Stimulated activated CD8-positive, alpha-beta memory T cell treated with anti-CD3 and anti-CD28 coated beads, Interleukin-4, amount 100 ng/mL, for 1 hour (primary cell): ENCODE measurements around the gene SUFU.
"Not testable (repeated sequence)": the region's sequence is repeated elsewhere in the genome, so short reads cannot be mapped to it uniquely, and the experiment has no call there.

Source experiments
- DNase-seq, 2 donors: peaks; one replicate each; pipeline ENCODE4 v3.0.0-alpha.2; 2020; ENCODE audit warnings: low read depth in 2 of 2, low spot score in 1 of 2

Gene SUFU

DNA sequence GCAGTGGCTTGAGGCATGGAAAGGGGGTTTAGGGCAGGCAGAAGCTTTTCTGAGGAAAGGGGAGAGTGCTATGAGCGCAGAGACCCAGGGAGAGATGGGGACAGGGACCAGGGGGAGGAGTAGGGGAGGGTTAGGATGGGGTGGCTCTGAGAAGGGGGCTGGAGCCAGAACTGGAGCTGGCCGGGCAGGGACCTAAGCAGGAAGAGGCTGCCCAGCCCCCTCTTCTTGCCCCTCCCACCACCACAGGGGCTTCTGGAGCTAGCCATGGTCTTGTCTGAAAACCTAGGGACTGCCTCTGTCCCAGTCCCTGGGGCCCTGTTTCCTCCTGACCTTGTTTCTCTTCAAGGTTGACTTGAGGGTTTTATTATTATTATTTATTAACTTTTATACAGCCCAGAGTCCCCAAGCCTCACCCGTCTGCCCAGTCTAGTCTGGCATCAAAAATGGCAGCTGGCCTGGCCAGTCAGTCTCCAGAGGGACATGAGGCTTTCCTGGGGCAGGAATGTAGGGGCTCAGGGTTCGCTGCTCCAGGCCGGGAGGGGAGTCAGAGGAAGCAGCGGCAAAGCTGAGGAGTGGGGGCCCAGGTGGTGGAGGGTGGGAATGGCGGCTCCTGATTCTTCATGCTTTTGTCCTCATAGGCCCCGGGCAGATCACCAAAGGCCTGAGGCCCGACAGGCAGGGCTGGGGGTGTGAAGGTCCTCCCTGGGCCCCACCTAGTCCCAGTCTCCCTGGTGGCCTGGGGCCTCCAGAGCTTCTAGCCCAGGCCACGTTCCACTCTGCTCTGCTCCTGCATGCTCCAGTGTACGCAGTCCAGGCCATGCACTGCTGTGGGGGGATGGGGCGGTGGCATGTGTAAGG lies 146.3 kb downstream of the SUFU start:
- no peak for DNase-seq

DNA sequence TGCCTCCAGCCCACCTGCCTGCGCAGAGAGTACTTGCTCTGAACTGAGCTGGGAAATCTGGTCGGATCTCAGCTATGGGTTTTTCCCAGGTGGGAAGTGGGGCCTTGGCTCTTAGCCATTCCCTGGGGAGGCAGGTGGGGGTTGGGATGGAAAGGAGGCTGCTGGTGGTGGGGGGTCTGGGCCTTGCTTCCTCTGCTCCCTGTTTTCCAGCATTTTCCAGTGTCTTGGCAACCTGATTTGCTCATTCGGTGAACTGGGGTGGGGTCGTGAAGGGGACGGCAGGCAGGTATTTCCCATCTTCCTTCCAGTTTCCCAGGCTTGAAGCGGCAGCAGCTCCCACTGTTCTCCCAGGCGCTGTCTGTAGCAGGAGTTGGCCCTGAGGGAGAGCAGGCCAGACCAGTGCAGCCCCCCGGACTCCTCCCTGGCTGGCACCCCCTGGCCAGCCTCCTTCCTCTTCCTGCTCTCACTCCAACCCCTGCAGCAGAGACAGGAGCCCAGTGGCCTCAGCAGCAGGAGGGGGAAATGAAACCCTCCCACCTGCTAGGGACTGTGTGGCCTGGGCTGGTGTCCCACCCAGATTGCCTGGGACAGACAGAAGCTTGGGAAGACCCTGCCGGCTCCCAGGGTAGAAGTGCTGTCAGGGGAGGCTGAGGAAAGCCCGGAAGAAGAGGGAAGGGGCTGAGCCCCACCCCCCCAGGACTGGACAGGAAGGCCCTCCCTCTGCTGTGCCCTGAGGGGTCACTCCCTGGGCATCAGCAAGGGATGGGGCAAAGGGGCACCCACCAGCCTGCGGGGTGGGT lies 147.1 kb downstream of the SUFU start:
- no peak for DNase-seq

DNA sequence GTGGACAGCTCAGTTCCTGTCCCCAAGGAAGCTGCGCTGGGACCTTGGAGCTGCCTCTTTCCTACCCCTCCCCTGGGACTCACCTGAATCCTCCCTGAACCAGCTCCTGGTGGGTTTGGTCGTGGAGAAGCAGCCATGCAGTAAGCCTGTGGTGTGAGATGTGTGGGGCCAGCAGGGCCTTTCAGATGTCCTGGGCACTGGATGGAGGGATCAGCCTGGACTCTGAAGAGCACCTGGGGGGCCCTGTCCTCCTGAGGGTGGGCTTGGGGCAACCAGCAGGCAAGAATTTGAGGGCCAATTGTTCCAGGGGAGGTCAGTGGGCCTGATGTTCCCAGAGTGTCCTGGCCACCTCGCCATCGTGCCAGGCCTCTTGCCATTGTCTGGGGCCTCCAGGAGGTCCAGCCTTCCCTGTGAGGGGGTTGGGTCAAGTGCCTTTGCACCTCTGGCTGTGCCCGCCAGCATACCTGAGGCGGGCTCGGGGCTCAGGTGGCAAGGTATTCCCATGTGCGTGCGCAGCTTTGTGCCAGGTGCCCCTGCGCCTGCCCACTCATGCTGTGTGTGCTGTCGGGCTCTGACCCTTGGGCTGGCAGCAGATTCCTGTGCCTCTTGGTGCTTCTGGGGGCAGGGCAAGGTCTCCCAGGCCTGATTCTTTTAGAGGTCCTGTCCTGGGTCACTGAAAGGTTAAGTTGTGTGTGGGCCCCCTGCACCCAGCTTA lies 147.8 kb downstream of the SUFU start:
- DNase-seq = no peak

DNA sequence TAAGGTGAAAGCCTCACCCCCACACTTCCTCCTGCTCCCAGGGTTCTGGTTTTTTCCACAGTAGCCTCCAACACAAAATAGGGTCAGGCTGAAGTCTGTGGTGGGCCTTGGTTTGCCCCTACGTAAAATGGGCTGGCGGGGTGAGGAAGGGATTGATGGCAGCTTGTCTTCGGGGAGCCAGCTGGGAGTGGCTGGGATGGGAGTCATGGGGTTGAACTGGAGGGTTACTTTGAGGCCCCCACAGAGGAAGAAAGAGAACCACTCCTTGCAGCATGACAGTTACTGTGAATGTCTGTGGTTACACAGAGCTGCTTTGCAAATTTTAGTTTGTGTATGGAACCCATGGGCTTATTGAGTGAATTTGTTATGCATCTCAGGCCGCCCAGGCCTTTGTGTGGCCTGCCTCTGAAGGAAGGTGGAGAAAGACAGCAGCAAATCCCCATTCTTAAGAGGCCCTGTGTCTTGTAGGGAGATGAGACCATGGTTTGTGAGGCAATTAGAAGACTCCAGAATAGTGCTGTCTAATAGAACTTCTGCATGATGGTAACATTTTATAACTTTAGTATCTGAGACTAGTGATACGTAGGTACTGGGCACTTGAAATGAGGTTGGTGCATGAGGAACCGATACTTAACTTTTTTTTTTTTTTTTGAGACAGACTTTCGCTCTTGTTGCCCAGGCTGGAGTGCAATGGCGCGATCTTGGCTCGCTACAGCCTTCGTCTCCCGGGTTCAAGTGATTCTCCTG lies 148.6 kb downstream of the SUFU start:
- DNase-seq = no peak

DNA sequence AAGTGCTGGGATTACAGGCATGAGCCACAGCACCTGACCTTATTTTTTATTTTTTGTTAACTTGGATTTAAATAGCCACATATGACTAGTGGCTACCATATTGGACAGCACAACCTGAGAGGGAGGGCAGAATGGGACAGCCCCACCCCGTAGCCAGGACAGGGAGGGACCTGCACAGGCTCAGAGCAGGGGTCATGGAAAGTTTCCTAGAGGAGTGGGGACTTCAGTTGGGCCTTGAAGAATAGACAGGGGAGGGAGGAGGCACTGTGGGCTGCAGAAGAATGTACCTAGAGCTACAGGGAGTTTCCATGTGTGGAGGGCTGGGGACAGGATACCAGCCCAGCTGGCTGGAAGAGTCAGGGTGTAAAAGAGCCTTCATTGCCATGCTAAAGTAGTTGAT lies 149.3 kb downstream of the SUFU start:
- no peak for DNase-seq

DNA sequence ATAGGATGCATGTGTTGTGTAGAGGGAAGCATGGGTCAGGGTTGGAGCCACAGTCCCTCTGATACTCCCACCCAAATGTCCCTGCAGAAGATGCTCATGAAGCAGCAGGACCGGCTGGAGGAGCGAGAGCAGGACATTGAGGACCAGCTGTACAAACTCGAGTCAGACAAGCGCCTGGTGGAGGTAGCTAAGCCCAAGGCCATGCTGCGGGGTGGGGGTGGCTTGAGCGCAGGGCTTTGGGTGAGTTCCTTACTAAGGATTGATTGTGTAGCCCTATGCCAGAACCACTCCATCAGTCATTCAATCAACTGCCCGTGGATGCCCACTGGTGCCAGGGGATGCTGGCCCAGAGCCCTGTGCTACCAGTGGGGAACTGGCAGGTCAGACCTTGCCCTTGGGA lies 150.8 kb downstream of the SUFU start:
- no peak for DNase-seq

DNA sequence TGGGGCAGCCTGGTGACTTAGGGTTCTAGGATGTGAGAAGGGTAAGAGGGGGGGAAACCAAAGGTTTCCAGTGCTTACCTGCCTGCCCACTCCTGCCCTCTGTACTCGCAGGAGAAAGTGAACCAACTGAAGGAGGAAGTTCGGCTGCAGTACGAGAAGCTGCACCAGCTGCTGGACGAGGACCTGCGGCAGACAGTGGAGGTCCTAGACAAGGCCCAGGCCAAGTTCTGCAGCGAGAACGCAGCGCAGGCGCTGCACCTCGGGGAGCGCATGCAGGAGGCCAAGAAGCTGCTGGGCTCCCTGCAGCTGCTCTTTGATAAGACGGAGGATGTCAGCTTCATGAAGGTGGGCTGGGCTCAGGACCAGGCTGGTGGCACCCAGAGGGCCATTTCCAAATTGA lies 151.2 kb downstream of the SUFU start:
- no peak for DNase-seq

DNA sequence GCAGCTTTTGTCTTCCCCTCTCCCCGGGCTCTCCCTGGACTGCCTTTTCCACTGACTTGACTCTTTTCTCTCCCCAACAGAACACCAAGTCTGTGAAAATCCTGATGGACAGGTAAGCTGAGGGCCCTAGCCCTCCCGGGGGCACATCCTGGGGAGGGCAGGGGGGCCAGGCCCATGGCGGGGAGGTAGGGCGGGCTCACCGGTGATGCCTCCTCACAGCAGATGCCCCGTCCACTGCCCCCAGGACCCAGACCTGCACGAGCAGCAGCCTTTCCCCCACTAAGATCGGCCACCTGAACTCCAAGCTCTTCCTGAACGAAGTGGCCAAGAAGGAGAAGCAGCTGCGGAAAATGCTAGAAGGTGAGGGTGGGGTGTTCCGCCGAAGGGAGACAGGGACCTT lies 152.3 kb downstream of the SUFU start:
- no peak for DNase-seq

DNA sequence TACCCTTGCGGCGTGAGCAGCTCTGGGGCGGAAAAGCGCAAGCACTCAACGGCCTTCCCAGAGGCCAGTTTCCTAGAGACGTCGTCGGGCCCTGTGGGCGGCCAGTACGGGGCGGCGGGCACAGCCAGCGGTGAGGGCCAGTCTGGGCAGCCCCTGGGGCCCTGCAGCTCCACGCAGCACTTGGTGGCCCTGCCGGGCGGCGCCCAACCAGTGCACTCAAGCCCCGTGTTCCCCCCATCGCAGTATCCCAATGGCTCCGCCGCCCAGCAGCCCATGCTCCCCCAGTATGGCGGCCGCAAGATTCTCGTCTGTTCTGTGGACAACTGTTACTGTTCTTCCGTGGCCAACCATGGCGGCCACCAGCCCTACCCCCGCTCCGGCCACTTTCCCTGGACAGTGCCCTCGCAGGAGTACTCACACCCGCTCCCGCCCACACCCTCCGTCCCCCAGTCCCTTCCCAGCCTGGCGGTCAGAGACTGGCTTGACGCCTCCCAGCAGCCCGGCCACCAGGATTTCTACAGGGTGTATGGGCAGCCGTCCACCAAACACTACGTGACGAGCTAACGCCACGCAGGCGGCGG lies 153.1 kb downstream of the SUFU start:
- DNase-seq = no peak

DNA sequence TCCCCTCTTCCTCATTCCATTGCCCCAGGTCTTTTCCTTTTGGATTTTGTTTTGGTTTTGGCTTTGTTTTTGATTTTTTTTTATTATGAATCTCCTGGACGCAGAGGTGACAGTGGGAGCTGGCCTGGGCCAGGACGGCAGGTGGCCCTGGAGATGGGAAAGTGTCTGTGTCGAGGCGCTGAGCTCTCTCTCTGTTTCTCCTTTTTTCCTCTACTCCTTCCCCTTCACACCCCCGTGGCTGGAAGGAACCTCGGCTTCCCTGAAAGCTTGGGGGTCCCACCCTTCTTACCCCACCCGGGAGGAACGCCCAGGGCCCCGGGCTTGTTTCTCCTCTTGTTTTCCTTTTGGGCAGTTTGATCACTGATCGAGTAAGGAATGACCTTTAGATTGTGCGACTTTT lies 153.7 kb downstream of the SUFU start:
- DNase-seq = no peak

DNA sequence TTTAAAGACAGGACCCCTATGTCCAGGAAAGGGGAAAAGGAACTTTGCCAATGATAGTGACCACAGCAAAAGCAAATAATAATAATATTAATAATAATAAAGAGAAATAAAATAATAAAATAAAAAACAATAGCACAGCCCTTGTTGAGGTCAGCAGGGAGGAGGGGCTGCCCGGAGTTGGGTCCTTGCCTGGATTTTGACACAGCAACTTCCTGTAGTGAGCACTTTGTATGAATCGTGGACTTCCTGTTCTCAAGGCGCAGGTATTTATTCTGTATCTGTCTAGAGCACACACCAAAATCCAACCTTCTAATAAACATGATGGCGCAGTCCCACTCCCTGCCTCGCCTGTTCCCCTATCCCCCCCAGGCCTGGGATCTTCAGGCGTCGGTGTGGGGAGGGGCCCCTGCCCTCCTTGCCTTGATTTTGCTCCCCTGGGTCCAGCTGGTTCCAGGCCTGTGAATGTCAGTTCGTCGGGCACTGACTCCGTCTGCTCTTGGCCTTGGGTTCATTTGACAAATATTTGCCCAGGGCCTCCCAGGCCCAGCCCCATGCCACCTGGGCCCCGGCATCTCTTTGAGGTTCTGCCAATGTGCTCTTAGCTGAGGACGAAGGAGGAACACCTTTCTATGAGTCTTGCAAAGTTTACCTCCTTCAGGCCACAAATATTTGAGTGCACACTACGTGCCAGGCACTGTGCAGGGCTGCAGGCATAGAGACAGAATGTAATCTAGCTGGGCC lies 154.4 kb downstream of the SUFU start:
- no peak for DNase-seq

DNA sequence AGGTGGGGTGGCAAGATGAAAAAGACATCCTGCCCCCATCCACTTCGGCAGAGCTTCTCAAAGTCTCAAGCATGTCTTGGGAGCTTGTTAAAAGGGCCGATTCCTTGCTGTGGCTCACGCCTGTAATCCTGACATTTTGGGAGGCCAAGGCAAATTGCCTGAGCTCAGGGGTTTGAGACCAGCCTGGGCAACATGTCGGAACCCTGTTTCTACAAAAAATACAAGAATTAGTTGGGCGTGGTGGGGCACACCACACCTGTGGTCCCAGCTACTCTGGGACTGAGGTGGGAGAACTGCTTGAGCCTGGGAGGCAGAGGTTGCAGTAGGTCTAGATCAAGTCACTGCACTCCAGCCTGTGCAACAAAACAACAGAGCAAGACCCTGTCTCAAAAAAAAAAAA lies 155.0 kb downstream of the SUFU start:
- no peak for DNase-seq

DNA sequence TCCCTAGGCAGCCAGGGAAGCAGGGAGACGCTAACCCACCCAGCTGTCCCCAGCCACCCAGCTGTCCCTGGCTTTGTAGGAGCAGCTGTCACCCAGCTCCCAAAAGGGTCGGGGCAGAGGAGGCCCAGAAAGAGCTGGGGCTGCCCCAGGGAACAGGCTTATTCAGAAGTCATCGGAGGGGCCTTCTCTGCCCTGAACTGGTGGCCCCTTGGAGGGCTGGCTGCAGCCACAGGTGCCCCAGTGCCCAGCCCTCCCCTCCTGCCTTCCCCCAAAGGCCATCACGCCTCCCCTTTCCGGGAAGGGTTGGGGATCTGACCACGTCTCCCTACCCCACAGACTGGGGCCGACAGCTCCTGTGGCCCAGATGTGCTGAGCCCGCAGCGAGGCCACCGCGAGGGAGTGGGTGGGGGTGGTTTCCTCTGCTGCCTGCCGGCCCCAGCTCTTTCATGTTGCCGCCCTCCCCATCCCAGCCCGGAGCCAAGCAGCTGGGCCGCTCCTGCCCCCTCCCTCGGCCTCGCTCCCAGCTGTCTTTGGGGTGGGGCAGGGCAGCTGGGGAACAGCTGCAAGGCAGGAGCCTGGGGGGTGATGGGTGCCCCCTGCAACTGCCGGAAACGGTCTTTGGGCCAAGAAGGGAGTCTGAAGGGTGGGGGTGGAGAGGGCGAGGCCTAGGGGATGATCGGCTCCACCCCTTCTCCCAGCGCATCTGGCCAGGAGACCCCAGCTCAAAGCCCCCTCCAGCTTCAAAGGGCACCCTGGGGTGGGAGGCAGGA lies 157.3 kb downstream of the SUFU start:
- DNase-seq = no peak

DNA sequence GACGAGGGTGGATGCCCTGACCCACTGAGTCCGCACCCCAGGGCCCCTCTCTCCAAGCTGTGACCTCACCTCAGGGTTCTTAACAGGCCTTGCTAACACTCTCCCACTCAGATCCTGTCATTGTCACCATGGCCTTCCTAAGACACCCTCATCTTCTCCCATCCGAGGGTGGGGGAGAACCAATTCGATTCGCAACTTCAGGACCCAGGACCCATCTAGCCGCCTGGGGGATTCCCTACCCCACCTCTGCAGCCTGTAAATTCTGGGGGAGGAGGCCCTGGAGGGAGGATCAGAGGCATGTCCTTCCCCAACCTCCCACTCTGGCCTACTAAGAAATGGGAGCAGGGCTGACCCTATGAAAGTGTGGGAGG lies 157.9 kb downstream of the SUFU start:
- DNase-seq = no peak

DNA sequence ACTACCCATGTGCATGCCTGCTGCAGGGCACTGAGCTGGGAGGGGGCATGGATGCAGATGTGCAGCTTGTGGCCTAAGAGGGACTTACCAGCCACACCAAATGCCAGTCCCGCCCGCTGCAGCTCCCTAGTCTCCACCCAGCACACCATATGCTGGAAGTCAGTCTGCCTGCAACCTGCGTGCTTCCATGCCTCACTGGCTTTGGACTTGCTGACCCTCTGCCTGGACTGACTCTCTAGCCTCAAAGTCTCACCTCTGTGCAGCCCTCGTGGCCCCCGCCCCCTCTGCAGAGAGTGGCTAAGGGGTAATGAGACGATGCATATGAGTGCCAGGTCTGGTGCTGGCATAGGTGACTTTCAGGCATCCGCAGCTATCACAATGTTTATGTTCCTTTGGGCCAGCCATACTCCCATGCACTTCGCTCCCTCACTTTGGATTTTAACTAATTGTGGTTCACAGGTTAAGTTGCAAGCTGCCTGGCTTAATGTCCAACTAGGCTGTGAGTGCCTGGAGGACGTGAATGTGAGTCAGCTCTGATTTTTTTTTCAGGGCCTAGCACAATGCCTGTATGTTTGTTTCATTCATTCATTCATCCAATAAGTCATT lies 162.2 kb downstream of the SUFU start:
- DNase-seq = no peak

DNA sequence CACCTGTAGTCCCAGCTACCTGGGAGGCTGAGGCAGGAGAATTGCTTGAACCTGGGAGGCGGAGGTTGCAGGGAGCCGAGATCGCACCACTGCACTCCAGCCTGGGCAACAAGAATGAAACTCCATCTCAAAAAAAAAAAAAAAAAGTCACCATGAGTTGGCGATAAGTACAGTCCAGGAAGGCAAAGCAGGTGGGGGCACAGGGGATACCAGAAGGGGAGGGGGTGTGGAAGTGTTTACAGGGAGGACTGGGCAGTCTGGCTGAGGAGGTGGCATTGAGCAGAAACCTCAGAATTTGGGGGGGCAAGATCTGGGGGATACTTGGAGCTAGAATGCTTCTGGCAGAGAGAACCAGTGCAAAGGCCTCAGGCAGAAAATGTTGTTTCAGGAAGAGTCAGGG lies 163.6 kb downstream of the SUFU start:
- not testable (repeated sequence) for DNase-seq

DNA sequence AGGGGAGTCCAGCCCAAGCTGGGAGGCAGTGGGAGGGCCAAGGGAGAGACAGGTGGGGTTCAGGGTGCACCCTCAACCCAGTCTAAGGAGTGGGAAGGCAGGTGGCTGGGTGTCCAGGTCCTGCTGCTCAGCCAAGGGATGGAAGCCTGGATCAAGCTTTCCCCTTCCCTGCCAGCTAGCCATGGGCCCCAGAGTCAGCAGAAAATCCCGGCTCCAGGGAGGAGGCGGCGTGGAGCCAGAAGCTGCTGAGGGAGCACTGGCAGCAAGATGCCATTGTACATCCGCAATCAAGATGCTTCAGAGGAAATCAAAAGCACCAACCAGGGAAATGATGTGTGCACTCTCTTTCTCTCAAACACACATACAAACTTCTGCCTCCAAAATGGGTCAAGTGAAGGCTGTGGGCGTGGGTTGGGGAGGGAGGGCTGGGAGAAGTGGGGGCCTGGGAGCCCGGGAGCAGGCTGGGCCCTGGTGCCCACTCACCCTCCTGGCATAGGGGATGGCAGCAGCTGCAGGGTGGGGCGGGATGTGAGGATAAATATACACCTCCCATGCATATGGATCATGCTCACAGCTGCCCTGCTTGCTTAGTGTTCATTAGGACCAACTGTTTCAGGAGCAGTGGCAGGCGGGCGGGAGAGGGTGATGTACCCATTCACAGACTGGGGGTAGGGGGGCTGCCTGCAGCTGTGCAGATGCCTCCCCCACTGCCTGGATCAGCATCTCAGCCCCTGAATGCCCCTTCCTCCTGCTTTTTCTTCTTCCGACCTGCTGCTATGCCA lies 164.7 kb downstream of the SUFU start:
- no peak for DNase-seq
